Motor neuron (in vitro differentiated cells): ENCODE results near the gene HOXD1. TPM values are rescaled to one million over a fixed set of nuclear protein-coding genes. Genes with fewer than 3 reads are reported as not detected.
A peak's percentile ranks its signal among the peaks of the same experiment; 100 is the strongest.

Source experiments
- ATAC-seq, 8 experiments: fragments of 200-7000 bp; cut with Tn5 transposase; replicated peaks in 6 of 8; 2 replicates each; pipeline ENCODE4 v1.8.0; 2021; ENCODE audit warnings: mild to moderate bottlenecking in 8 of 8, moderate library complexity in 8 of 8
- H3K27ac ChIP-seq, 2 donors: fragments of 250-450 bp; sonication (Bioruptor Pico); 2 replicates each; pipeline ENCODE4 v1.9.0; 2021; ENCODE audit warnings: antibody characterized with exemption in 2 of 2, mild to moderate bottlenecking in 2 of 2, moderate library complexity in 1 of 2
- H3K4me1 ChIP-seq, 2 donors: fragments of 250-450 bp; sonication (Bioruptor Pico); replicated peaks in 1 of 2; 2 replicates each; pipeline ENCODE4 v1.6.1; 2021; ENCODE audit warnings: antibody characterized with exemption in 2 of 2, mild to moderate bottlenecking in 2 of 2, moderate library complexity in 1 of 2
- H3K4me3 ChIP-seq, 5 donors: fragments of 250-450 bp; sonication (Bioruptor Pico); 2 replicates each; pipeline ENCODE4 v1.9.0; 2021; ENCODE audit warnings: antibody characterized with exemption in 5 of 5, mild to moderate bottlenecking in 5 of 5, moderate library complexity in 4 of 5
- WGBS, 10 experiments: fragments of 450-650 bp; shearing (Covaris generic); methylation state at CpG; one replicate each; pipeline ENCODE4 v1.0.0; 2022; 5-methylcytosine and 5-hydroxymethylcytosine counted together
- in situ Hi-C, 9 experiments: fragments of 400-800 bp; cut with MboI; loops; one replicate each; pipeline ENCODE4 v1.15.0; 2021; ENCODE audit warnings: low sequenced_read_pairs in 9 of 9, low pct_unique_long_range_greater_than_20kb in 2 of 9; ENCODE audit not compliant: unreplicated experiment in 9 of 9
- total RNA-seq, 8 experiments: library from RNA; unstranded; fragments of 300-600 nt; gene quantifications; 2 replicates each; pipeline versions ENCODE4 v1.2.3 to v1.2.4, GENCODE V29; 2022

Gene HOXD1
- total RNA-seq, result 1 to 10 TPM in 7 of 8 experiments, under 1 TPM in 1; 0.43 to 6.2 (median 2.6) TPM

DNA sequence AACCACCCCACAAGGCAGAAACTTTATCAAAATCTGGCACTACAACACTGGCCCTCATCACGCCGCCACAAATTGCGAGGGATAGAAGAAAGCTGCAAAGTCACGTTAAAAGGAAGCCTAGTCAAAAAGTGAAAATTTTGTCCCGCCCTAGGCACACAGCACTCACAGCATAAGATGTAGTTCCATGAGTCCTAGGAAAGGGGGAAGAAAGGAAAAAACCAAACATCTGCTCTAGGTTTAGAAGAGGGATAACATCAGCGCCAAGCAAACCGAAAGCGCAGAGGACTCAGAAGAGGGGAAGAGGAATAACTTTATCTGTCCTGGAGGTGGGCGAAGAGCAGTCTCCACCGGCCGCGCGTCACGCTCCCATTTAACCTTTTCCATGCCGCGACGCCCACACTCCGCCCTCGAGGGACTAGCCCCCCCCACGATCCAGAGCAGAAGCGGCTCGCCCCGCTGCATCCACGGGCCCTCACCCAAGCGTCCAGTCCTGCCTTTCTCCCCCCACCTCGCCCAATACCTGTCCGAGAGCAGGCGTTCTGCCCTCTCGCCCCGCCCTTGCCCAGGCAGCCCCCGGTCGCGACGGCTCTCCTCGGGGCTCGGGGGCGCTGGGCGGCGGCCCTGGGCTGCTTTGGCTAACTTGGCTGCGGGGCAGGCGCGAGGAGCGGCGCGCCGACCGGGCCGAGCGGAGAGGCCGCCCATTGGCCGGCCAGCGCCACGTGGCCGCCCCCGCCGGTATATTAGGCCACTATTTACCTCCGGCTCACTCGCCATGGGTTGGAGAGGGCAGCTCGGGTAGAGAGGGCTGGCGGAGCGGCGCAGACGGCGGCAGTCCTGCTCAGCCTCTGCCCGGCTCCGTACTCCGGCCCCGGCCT lies at the start of gene HOXD1:
Gene HOXD1 (plus strand): TSS at position 770 of the 875 bp plus-strand sequence. CDS start 134 bp downstream, outside the sequence.
- Histone ChIP-seq H3K4me3 (peak within 1 kb of the TSS; percentile 41 to 76 (median 55)), H3K27ac (peak within 1 kb of the TSS in 1 of 2 donors; percentile 58), H3K4me1 (peaks cover 13 to 14% of the 10 kb centered on the region in 2 donors)
- ATAC-seq, result peak; percentile 85 to 95 (median 91)
- WGBS, 10 experiments, result 0 to 8% (median 0%) methylated on average over 2 to 9 of the region's 68 CpGs; no CpG with 5 or more reads in 3 of the 10 experiments
- in situ Hi-C loops, result no loop called here

DNA sequence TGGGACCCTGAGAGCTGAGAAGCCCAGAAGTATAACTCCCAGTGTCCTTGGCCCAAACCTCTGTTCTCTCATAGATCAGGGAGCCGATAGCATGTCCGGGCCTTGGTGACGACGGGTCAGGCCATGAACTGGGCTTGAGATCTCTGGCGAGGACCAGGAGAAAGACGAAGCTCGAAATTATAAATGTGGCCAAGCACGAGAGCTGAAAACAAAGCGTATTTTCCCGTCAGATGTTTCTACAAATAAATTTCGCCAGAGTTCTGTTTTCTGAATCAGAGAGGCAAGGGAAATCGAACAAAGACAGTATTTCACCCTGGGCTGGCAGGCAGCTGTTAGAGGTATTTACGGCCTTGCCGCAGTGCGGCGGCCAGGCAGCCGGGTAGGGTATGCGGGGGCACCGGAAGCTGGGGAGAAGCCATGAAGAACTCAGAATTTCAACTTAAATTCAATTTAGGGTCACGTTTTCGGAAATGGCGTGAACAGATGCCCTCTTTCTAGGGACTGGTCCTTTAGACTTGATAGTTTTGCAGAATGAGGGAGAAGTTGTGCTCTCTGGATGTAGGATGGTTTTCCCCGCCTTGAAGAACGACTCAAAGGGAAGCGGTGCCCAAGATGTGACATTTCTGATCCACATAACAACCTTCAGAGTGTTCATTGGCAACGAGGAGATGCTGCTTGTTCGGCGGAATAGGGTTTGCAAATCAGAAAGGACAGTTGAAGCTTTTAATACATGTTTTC lies 49.4 kb upstream of the HOXD1 start:
- Histone ChIP-seq H3K4me1 (peaks cover 49 to 62% of the 10 kb centered on the region in 2 donors), H3K27ac (peak overlapping the region; percentile 98 to 100), H3K4me3 (peak overlapping the region; percentile 62 to 99 (median 97))
- peak in 2 of 8 experiments; percentile 2 to 3 for ATAC-seq
- 0 to 98% (median 15%) methylated on average over 7 to 28 of the region's 28 CpGs; no CpG with 5 or more reads in 1 of the 10 experiments for WGBS, 10 experiments
- in situ Hi-C loops, result loop anchor here (10.0 to 25.0 kb wide), 9 partner anchors 323 to 1623 kb away; no protein-coding TSS in a partner anchor

DNA sequence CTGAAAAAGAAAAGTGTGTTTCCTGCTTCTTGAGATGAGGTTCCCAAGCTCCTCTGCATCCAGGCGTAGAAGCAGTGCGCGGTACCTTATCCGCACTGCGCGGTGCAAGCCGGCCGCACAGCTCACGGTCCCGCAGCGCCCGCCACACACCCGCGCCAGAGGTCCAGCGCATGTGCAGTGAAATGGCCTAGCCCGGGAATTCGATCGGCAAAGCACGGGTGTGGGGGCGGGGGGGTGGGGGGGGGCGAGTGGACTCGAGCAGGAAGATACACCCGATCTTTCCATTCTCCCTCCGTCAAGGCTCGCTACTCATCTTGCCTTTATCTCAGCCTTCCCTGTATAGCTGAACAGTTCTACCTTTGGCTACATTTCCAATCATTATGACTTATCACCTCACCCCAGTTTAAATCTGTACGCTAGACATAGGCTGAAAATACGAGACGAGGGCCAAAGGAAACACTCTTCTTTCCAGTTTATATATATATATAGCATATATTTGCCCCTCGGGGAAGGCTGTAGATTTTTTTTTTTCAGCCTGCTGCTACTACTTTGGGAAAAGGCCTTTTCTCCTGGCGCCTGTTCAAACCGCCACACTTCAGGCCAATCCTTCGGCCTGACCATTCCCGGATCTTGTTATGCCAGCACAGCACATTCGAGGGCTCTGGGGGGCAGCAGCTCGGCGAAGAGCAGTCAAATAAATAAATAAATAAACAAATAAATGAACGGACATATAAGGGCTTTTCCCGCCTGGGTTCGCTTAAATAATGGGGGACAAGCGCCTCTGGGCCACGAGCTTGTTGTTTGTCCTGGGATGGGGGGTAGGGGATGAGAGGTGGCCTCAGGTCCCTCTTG lies 48.6 kb upstream of the HOXD1 start:
- peak overlapping the region; percentile 62 to 99 (median 97) for H3K4me3 ChIP-seq
- WGBS, 10 experiments, result 0 to 57% (median 14%) methylated on average over 1 to 22 of the region's 41 CpGs; no CpG with 5 or more reads in 1 of the 10 experiments
- peak in 7 of 8 experiments; percentile 1 to 35 (median 18) for ATAC-seq
- peaks cover 49 to 59% of the 10 kb centered on the region in 2 donors for H3K4me1 ChIP-seq
- in situ Hi-C loops, result loop anchor here (5.0 to 25.0 kb wide), 12 partner anchors 312 to 1622 kb away; no protein-coding TSS in a partner anchor
- peak overlapping the region; percentile 98 to 100 for H3K27ac ChIP-seq

DNA sequence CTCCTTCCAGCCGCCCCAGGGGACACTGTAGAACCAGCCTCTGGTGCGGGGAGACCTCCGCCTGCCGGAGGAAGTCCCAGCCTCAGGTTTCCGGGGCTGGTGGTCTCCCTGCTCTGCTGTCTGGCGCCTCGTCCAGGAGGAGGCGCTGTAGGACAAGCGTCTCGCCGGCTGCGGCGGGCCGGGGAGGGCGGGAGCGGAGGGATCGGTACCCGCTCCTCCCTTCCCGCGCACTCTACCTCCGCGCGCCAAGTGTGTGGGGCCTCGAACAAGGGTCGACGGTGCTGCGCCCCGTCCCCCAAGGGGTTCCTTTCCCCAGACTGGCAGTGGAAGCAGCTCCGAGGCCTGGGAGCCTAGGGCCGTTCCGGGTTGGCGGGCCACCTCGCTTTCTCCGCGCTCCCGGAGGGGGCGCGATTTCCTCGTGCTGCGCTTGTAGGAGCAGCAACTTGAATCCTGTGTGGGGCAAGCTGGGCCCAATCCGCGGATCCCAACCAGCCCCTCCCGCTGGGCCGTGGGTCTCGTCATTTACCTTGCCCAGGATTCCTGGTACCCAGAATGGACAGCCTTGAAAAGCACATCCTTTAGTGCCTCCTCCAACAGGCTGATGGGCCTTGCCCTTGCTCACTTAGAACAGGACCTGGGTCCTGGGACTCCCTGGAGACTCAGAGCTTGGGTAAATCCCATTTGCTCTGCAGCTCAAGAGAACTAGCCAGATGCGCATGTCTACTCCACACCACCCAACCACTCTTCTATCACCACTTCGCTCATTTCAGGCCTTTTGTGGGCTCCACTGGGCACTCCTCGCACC lies 47.8 kb upstream of the HOXD1 start:
- 14 to 100% (median 41%) methylated on average over 1 to 11 of the region's 48 CpGs; no CpG with 5 or more reads in 2 of the 10 experiments for WGBS, 10 experiments

DNA sequence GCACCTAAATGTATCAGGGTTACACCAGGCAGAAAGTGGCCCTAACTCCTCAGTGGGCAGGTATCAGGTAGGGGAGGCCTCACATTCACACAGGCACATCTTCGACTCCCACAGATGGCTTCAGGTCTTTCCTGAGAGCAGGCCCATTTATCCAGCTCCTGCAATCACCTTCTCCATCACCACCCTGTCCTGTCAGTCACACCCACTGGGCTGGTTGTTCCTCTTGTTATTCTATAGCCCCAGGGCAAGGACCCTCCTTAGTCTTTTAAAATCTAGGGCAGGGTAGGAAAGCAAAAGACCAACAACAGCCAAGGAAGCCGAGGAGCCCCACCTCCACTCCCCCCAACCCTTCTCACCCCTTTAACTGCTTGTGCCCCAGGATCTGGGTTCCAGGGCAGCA lies 46.2 kb upstream of the HOXD1 start:
- no peak for ATAC-seq
- in situ Hi-C loops, result loop anchor here (5.0 to 25.0 kb wide), 11 partner anchors 310 to 1620 kb away; no protein-coding TSS in a partner anchor
- H3K4me3 ChIP-seq, result peak overlapping the region in 1 of 5 donors; percentile 97
- 50 to 100% (median 92%) methylated on average over 1 to 2 of the region's 2 CpGs; no CpG with 5 or more reads in 6 of the 10 experiments for WGBS, 10 experiments
- peaks cover 62 to 73% of the 10 kb centered on the region in 2 donors for H3K4me1 ChIP-seq
- no peak overlapping the region for H3K27ac ChIP-seq

More for the DNA sequence above, 47.8 kb upstream of the HOXD1 start:
- Histone ChIP-seq H3K4me1 (peaks cover 49 to 59% of the 10 kb centered on the region in 2 donors), H3K27ac (peak overlapping the region; percentile 70 to 100), H3K4me3 (peak overlapping the region; percentile 62 to 99 (median 97))
- in situ Hi-C loops, result loop anchor here (5.0 to 25.0 kb wide), 11 partner anchors 312 to 1622 kb away; no protein-coding TSS in a partner anchor
- ATAC-seq, result peak; percentile 54 to 83 (median 80)

DNA sequence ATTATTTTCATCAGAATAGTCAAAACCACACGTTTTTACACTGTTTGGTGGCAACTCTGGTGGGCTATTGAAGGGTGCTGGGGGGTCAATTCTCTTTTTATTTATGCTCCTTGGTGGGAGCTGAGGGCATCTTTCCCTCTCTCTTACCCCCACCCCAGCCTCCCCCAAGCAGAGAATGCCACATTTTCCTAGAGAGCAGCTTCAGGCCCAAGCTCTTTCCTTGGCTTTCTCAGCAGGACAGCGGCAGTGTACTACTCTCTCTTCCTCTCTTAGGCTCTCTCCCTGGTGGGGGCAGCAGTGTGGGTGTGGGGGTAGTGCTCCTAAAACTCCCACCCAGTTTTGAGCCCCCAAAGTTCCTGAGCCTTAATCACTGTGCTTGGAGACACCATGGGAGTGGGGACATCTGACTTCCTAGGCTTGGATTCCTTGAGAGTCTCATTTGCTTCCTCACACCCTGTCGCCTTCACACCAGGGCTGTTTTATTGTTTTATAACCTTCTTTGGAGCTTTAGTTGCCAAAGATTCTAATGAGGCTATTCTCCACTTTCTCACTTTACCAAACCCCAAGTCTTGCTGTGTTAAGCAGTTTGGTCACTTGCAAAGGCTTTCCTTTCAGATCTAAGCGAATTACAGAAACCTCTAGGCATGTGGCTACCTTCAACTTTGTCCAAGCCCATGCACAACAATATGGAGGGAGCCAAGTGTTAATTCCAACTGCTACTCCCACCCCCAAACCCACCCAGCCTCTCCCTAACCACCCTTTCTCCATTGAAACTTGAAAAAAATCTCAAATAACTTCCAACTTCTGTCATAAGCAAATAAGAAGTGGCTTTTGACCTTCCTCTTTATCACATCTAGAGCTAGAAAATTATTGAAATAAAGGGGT lies 43.1 kb upstream of the HOXD1 start:
- WGBS, 10 experiments, result 0 to 92% (median 46%) methylated on average over 1 to 3 of the region's 4 CpGs; no CpG with 5 or more reads in 3 of the 10 experiments
- in situ Hi-C loops, result loop anchor here (10.0 to 25.0 kb wide), 10 partner anchors 309 to 1617 kb away; no protein-coding TSS in a partner anchor
- Histone ChIP-seq H3K4me3 (peak overlapping the region in 2 of 5 donors; percentile 28 to 40), H3K27ac (peak overlapping the region in 1 of 2 donors; percentile 11), H3K4me1 (peaks cover 84 to 93% of the 10 kb centered on the region in 2 donors)
- ATAC-seq, result no peak

DNA sequence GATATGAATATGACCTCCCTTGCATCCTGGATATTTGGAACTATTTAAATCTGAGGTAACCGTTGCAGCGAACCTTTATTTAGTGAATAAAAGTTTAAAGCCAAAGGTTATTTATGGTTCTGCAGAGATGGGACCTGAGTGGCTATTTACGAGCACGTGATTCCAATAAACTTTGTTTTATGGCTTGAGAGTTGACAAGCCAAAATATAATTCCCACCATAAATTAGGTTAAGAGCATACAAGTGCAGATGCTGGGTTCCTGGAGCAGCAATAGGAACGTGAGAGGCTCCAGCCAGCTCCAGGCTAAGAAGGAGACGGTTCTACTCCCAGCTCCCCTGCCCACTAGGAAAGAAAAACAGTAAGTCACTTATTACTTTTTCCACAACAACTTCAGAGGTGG lies 42.4 kb upstream of the HOXD1 start:
- Histone ChIP-seq H3K27ac (peak overlapping the region; percentile 30 to 77), H3K4me3 (peak overlapping the region; percentile 11 to 40 (median 28)), H3K4me1 (peaks cover 87 to 97% of the 10 kb centered on the region in 2 donors)
- peak in 2 of 8 experiments; percentile 8 to 15 for ATAC-seq
- in situ Hi-C loops, result loop anchor here (10.0 to 25.0 kb wide), 10 partner anchors 309 to 1616 kb away; no protein-coding TSS in a partner anchor
- WGBS, 10 experiments, result 0 to 94% (median 16%) methylated on average over 2 to 6 of the region's 6 CpGs; no CpG with 5 or more reads in 2 of the 10 experiments

DNA sequence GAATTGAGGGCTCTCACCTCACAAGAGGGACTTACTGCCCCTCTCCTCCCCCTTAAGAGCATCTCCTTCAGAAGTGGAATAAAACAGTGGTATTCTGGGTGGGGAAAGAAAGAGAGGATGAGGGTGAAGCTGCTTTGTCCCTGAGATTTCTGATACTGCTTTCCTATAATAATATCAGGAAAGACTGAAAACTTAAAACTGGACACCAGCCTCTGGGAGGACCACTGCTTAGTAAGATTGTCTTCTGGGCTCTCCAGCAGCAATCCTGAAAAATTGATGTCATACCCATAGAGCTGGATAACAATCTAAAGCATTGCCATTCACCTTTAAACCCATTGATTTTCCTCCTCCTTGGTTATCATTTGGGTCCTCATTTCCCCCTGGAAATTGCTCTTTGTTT lies 41.8 kb upstream of the HOXD1 start:
- Histone ChIP-seq H3K4me3 (peak overlapping the region; percentile 26 to 41 (median 39)), H3K4me1 (peaks cover 83 to 97% of the 10 kb centered on the region in 2 donors), H3K27ac (peak overlapping the region; percentile 30 to 77)
- in situ Hi-C loops, result loop anchor here (10.0 to 25.0 kb wide), 10 partner anchors 308 to 1616 kb away; no protein-coding TSS in a partner anchor
- ATAC-seq, result no peak

DNA sequence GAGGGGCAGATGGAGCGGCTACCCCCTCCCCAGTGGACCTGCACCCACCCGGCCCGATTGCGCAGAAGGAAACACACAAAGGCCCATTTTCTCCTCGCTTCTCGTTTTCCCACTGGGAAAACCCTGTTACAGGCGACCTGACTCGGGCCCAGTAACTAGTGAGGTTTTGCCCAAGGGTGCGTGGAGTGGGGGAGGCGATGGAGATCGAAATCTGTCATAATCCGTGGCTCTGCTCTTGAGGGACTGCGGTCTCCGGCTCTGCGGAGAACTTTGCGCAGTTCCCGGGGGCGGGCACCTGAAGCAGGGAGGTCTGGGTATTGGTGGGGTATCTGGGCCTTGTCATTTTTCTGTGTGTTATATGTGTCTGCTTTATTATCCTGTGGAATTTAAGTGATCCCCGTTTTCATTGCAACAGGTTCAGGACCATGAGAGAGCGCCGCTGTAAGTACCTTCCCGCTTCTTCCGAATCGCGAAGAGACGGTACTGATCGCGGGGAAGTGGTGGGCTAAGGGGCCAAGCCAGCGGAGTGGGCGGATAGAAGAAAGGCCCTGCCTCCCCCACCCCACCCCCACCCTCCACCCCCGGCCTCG lies 41.2 kb upstream of the HOXD1 start:
- WGBS, 10 experiments, result 0 to 100% (median 89%) methylated on average over 1 to 12 of the region's 32 CpGs; no CpG with 5 or more reads in 5 of the 10 experiments
- H3K4me3 ChIP-seq, result peak overlapping the region; percentile 26 to 41 (median 39)
- in situ Hi-C loops, result loop anchor here (10.0 to 25.0 kb wide), 10 partner anchors 307 to 1615 kb away; no protein-coding TSS in a partner anchor
- ATAC-seq, result peak in 2 of 8 experiments; percentile 5 to 6
- peak overlapping the region; percentile 30 to 77 for H3K27ac ChIP-seq
- peaks cover 76 to 93% of the 10 kb centered on the region in 2 donors for H3K4me1 ChIP-seq
